ENCODE data around the gene BACH2. TPM values are rescaled to one million over a fixed set of nuclear protein-coding genes. Genes with fewer than 3 reads are reported as not detected.
"Not testable (repeated sequence)": the region's sequence is repeated elsewhere in the genome, so short reads cannot be mapped to it uniquely, and the experiment has no call there.

BACH2 gene
- total and polyA plus RNA-seq, 7 donors, result 0.12 to 16.9 (median 5.9) TPM

DNA sequence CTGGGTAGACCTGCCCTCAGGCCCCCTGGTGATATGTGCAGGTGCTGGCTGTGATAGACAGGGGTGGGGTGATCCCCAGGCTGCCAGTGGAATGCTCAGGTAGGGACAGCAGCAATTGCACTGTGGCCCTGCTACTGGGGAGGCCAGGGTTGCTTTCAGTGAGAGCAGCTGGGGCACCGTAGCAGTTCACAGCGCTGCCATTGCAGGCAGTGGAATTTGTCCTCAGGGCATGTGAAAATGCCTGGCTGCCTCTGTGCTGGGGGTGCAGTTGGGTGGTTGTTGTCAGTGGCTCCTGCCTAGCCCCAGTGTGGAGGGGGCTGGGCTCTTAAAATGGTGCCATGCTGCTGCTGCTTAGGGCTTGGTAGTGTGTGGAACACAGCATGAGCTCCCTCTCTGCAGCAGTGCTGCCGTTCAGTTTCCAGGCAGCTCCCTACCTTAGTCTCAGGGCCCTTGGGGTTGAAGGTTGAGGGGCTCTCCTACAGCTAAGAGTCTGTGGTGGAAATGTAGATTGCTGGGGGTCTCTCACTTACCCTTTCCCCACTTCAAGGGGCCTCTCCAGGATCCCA, 378.8 kb downstream of the BACH2 start:
- ATAC-seq (no peak), DNase-seq (no peak)
- TF ChIP-seq CTCF (IDR thresholded peaks at IDR 0.05), result no peak
- Histone ChIP-seq H3K4me1 (no peaks in the 10 kb centered on the region), H3K36me3 (ENCODE audit: insufficient read depth in 1 of 2, low read depth in 1 of 2) (no peaks in the 10 kb centered on the region), H3K9me3 (peaks cover 17% of the 10 kb centered on the region), H3K27ac (no peak overlapping the region), H3K4me3 (no peak overlapping the region), H3K27me3 (ENCODE audit: insufficient read depth in 3 of 3, low read length in 2 of 3) (no peaks in the 10 kb centered on the region)
- WGBS, 3 donors, result 64 to 87% (median 84%) methylated on average over 3 of the region's 3 CpGs
- intact Hi-C loops (cut with DNase I), result no loop called here

DNA sequence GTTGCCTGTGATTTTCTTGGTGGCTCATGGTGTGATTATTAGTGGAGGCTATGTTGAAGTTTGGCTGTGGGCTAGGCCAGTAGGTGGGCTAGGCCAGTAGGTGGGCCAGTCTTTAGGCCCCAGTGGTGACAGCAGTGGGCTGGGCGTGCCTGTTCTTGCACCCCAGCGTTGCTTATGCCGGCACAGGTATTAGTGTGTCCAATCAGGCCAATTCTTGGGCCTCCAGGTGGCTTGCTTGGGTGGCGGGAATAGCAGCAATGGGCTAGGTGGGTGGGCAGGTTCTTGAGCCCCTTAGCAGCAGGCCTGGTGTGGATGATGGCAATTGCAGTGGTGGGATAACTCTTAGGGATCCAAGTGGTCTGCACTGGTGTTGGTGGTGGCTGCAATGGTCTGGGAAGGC, 379.4 kb downstream of the BACH2 start:
- no peaks in the 10 kb centered on the region for H3K4me1 ChIP-seq
- WGBS, 3 donors, result 90 to 94% (median 93%) methylated on average over 4 of the region's 4 CpGs
- H3K9me3 ChIP-seq, result peaks cover 17% of the 10 kb centered on the region
- TF ChIP-seq CTCF (IDR thresholded peaks at IDR 0.05), result no peak
- DNase-seq (no peak), ATAC-seq (no peak)
- H3K4me3 ChIP-seq, result no peak overlapping the region
- no peaks in the 10 kb centered on the region for H3K36me3 ChIP-seq (ENCODE audit: insufficient read depth in 1 of 2, low read depth in 1 of 2)
- H3K27me3 ChIP-seq (ENCODE audit: insufficient read depth in 3 of 3, low read length in 2 of 3), result no peaks in the 10 kb centered on the region
- intact Hi-C loops (cut with DNase I), result no loop called here
- no peak overlapping the region for H3K27ac ChIP-seq

DNA sequence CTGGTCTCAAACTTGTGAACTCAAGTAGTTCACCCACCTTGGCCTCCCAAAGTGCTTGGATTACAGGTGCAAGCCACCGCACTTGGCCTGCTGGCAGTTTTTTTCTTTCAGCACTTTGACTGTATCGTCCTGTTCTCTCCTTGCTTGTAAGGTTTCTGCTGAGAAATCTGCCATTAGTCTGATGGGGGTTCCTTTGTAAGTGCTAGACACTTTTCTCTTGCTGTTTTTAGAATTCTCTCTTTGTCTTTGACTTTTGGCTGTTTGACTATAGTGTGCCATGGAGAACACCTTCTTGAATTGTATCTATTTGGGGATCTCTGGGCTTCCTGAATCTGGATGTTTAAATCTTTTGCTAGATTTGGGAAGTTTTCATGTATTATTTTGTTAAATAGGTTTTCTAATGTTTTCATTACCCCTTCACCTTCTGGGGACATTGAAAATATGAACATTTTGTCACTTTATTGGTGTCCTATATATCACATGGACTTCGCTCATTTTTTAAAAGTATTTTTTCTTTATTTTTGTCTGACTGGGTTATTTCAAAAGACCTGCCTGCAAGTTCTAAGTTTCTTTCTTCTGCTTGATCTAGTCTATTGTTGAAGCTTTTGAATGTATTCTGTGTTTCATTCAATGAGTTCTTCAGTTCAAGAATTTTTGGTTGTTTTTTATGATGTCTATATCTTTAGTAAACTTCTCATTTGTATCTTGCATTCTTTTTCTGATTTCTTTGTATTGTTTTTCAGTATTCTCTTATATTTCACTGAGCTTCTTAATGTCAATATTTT, 380.3 kb downstream of the BACH2 start:
- Histone ChIP-seq H3K4me1 (no peaks in the 10 kb centered on the region), H3K27me3 (ENCODE audit: insufficient read depth in 3 of 3, low read length in 2 of 3) (no peaks in the 10 kb centered on the region), H3K36me3 (ENCODE audit: insufficient read depth in 1 of 2, low read depth in 1 of 2) (no peaks in the 10 kb centered on the region), H3K9me3 (peaks cover 17% of the 10 kb centered on the region), H3K27ac (no peak overlapping the region), H3K4me3 (no peak overlapping the region)
- no peak for ATAC-seq
- no peak for DNase-seq
- intact Hi-C loops (cut with DNase I), result no loop called here
- TF ChIP-seq CTCF (IDR thresholded peaks at IDR 0.05), result no peak
- WGBS, 3 donors, result 77 to 96% (median 92%) methylated on average over 3 of the region's 3 CpGs

DNA sequence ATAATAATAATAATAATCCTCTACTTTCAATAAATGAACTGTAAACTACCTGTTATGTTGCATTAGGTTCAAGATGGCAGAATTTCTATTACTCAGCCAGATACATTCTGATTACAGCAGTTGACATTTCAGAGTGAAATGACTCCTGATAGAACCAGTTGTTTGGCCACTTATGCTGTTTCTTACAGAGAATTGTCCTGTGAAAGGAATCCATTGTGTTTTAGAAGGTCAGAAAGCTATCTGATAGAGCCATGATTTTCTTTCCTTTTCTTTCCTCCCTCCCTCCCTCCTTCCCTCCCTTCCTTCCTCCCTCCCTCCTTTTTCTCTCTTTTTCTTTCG, 385.8 kb downstream of the BACH2 start:
- no peak overlapping the region for H3K27ac ChIP-seq
- ATAC-seq (no peak), DNase-seq (no peak)
- no peaks in the 10 kb centered on the region for H3K27me3 ChIP-seq (ENCODE audit: insufficient read depth in 3 of 3, low read length in 2 of 3)
- intact Hi-C loops (cut with DNase I), result no loop called here
- no peaks in the 10 kb centered on the region for H3K36me3 ChIP-seq (ENCODE audit: insufficient read depth in 1 of 2, low read depth in 1 of 2)
- no peaks in the 10 kb centered on the region for H3K4me1 ChIP-seq
- no peak overlapping the region for H3K4me3 ChIP-seq
- 50 to 68% (median 67%) methylated on average over 1 of the region's 1 CpG for WGBS, 3 donors
- peaks cover 4% of the 10 kb centered on the region for H3K9me3 ChIP-seq
- no peak for TF ChIP-seq CTCF (IDR thresholded peaks at IDR 0.05)

GRCh38 chr6:89910001-89910901, 386.4 kb downstream of the BACH2 start:
- H3K4me3 ChIP-seq; H3K9me3 ChIP-seq; H3K4me1 ChIP-seq; H3K27ac ChIP-seq; H3K36me3 ChIP-seq (ENCODE audit: insufficient read depth in 1 of 2, low read depth in 1 of 2); ATAC-seq; DNase-seq; intact Hi-C loops (cut with DNase I); H3K27me3 ChIP-seq (ENCODE audit: insufficient read depth in 3 of 3, low read length in 2 of 3): not testable (repeated sequence)
- 38 to 45% (median 40%) methylated on average over 10 of the region's 10 CpGs for WGBS, 3 donors
